ENCODE results near the gene TUT1.
"Not testable (repeated sequence)": the region's sequence is repeated elsewhere in the genome, so short reads cannot be mapped to it uniquely, and the experiment has no call there.

TUT1 gene

GRCh38 chr11:62567018-62567633 lies 24.2 kb downstream of the TUT1 start:
- Histone ChIP-seq H3K27me3 (no peaks in the 10 kb centered on the region), H3K4me1 (ENCODE audit: control insufficient read depth in 1 of 2, insufficient read depth in 1 of 2, low read depth in 1 of 2, low read length in 1 of 2) (no peaks in the 10 kb centered on the region), H3K27ac (no peak overlapping the region), H3K4me3 (ENCODE audit: low read depth in 1 of 2, low read length in 1 of 2) (no peak overlapping the region), H3K36me3 (peaks cover 85% of the 10 kb centered on the region), H3K9me3 (no peaks in the 10 kb centered on the region)
- TF ChIP-seq, protein P1, sequence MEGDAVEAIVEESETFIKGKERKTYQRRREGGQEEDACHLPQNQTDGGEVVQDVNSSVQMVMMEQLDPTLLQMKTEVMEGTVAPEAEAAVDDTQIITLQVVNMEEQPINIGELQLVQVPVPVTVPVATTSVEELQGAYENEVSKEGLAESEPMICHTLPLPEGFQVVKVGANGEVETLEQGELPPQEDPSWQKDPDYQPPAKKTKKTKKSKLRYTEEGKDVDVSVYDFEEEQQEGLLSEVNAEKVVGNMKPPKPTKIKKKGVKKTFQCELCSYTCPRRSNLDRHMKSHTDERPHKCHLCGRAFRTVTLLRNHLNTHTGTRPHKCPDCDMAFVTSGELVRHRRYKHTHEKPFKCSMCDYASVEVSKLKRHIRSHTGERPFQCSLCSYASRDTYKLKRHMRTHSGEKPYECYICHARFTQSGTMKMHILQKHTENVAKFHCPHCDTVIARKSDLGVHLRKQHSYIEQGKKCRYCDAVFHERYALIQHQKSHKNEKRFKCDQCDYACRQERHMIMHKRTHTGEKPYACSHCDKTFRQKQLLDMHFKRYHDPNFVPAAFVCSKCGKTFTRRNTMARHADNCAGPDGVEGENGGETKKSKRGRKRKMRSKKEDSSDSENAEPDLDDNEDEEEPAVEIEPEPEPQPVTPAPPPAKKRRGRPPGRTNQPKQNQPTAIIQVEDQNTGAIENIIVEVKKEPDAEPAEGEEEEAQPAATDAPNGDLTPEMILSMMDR (IDR thresholded peaks at IDR 0.05) = no peak

GRCh38 chr11:62566247-62566646 lies 25.1 kb downstream of the TUT1 start:
- TF ChIP-seq, protein P1 (IDR thresholded peaks at IDR 0.05) = no peak

GRCh38 chr11:62565100-62565802 lies 26.1 kb downstream of the TUT1 start:
- Histone ChIP-seq H3K27me3 (no peaks in the 10 kb centered on the region), H3K4me3 (ENCODE audit: low read depth in 1 of 2, low read length in 1 of 2) (no peak overlapping the region), H3K36me3 (peaks cover 82% of the 10 kb centered on the region), H3K9me3 (no peaks in the 10 kb centered on the region), H3K4me1 (ENCODE audit: control insufficient read depth in 1 of 2, insufficient read depth in 1 of 2, low read depth in 1 of 2, low read length in 1 of 2) (no peaks in the 10 kb centered on the region), H3K27ac (no peak overlapping the region)
- TF ChIP-seq, protein P1 (IDR thresholded peaks at IDR 0.05) = no peak

More at GRCh38 chr11:62566247-62566646, 25.1 kb downstream of the TUT1 start:
- H3K27ac ChIP-seq = no peak overlapping the region
- no peaks in the 10 kb centered on the region for H3K27me3 ChIP-seq
- no peaks in the 10 kb centered on the region for H3K4me1 ChIP-seq (ENCODE audit: control insufficient read depth in 1 of 2, insufficient read depth in 1 of 2, low read depth in 1 of 2, low read length in 1 of 2)
- H3K9me3 ChIP-seq = no peaks in the 10 kb centered on the region
- peaks cover 82% of the 10 kb centered on the region for H3K36me3 ChIP-seq
- no peak overlapping the region for H3K4me3 ChIP-seq (ENCODE audit: low read depth in 1 of 2, low read length in 1 of 2)

DNA sequence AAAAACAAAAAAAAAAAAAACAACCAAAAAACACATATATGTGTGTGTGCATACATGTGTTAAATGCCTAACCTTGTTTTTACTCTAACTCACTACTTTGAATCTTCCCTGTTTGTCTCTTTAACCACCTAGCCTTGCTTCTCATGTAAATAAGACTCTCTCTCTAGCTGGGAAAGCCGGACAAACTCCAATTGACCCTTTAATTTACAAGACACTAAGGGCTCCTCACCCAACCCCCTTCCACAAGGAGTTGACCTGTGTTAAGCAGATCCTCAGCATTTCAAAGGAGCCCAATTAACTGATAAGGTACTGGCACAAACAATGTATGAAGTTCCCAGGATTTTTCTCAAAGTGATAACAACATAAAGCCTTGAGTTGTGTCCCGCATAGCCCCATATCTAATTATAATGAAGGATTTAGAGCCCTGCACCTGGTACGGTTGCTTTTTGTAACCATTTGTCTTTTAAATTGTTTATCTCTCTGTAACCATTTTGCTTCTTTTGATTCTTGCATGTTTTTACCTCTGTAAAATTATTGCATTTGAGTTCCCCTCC lies 29.6 kb downstream of the TUT1 start:
- H3K4me3 ChIP-seq (ENCODE audit: low read depth in 1 of 2, low read length in 1 of 2); H3K27me3 ChIP-seq; H3K4me1 ChIP-seq (ENCODE audit: control insufficient read depth in 1 of 2, insufficient read depth in 1 of 2, low read depth in 1 of 2, low read length in 1 of 2); H3K9me3 ChIP-seq; H3K27ac ChIP-seq: not testable (repeated sequence)
- H3K36me3 ChIP-seq = peaks cover 90% of the 10 kb centered on the region

GRCh38 chr11:62560566-62561103 lies 30.7 kb downstream of the TUT1 start:
- H3K36me3 ChIP-seq = peaks cover 82% of the 10 kb centered on the region

DNA sequence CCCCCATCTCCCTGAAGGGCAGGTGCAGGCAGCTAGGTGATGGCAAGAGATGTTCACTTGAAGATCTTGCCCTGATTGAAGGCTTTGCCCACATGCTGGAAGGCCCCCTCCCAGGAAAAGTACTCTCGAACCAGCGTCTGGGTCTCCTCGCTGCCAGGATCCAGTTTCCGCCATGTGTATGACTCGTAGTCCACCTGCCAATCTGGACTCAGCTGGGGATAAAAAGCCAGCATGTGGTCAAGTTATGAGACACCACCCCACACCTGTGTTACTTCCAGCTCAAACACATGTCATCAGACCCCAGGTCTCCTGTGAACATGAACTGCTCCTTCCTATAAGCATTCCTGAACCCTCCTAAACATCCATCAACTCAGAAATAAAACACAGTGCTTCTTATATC lies 31.7 kb downstream of the TUT1 start:
- H3K27ac ChIP-seq; H3K4me3 ChIP-seq (ENCODE audit: low read depth in 1 of 2, low read length in 1 of 2); H3K9me3 ChIP-seq; H3K27me3 ChIP-seq: not testable (repeated sequence)
- Histone ChIP-seq H3K4me1 (ENCODE audit: control insufficient read depth in 1 of 2, insufficient read depth in 1 of 2, low read depth in 1 of 2, low read length in 1 of 2) (peaks cover 13 to 14% of the 10 kb centered on the region in 2 experiments), H3K36me3 (peaks cover 72% of the 10 kb centered on the region)

More at GRCh38 chr11:62560566-62561103, 30.7 kb downstream of the TUT1 start:
- Histone ChIP-seq H3K27me3 (no peaks in the 10 kb centered on the region), H3K27ac (no peak overlapping the region), H3K9me3 (no peaks in the 10 kb centered on the region), H3K4me1 (ENCODE audit: control insufficient read depth in 1 of 2, insufficient read depth in 1 of 2, low read depth in 1 of 2, low read length in 1 of 2) (peaks cover 9 to 11% of the 10 kb centered on the region in 2 experiments), H3K4me3 (ENCODE audit: low read depth in 1 of 2, low read length in 1 of 2) (no peak overlapping the region)
- TF ChIP-seq, protein P1 (IDR thresholded peaks at IDR 0.05) = no peak

Measured in neutrophil (primary cell).